ENCODE results near the gene COL5A1.

Gene COL5A1

DNA sequence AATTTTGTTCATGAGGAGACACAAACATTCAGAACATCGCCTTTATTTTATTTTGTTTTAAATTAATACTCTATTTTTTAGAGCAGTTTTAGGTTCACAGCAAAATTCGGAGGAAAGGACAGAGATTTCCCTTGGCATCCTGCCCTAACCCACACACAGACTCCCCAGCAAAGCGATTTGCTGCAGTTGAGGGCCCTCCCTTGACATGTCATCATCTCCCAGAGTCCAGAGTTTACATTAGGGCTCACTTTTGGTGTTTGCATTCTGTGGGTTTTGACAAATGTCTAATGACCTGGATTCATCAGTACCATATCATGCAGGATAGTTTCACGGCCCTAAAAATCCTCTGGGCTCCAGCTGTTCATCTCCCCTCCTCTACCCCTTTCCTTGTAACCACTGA, 33.6 kb upstream of the COL5A1 start:
- Histone ChIP-seq H2AFZ (ENCODE audit: low read depth, low read length) (no peak overlapping the region), H2BK12ac (ENCODE audit: low read length in 2 of 2) (no peak overlapping the region), H3K14ac (ENCODE audit: low read length in 2 of 2) (no peak overlapping the region), H3K27me3 (ENCODE audit: control insufficient read depth in 1 of 2, insufficient read depth in 1 of 2, low read length in 2 of 2) (no peaks in the 10 kb centered on the region), H2BK15ac (ENCODE audit: low read depth, poor library complexity, severe bottlenecking) (no peak overlapping the region), H3K4me1 (ENCODE audit: control insufficient read depth, insufficient read depth, low read depth, low read length) (peaks cover 4% of the 10 kb centered on the region), H3K4me3 (ENCODE audit: insufficient read depth in 1 of 2, low read depth in 1 of 2, low read length in 2 of 2) (no peak overlapping the region), H3K23ac (ENCODE audit: low read length in 2 of 2) (no peak overlapping the region), H4K91ac (ENCODE audit: low read length) (no peak overlapping the region), H3K9ac (ENCODE audit: low read length) (no peak overlapping the region), H2BK5ac (ENCODE audit: low read depth, low read length, poor library complexity, severe bottlenecking) (no peak overlapping the region), H3K79me1 (replicated peaks; ENCODE audit: low read length, poor library complexity, severe bottlenecking) (no peaks in the 10 kb centered on the region), H3K9me3 (ENCODE audit: control insufficient read depth, low read length) (peaks cover 19% of the 10 kb centered on the region), H3K27ac (ENCODE audit: low read length, poor library complexity, severe bottlenecking) (no peak overlapping the region), H4K8ac (ENCODE audit: low read length) (no peak overlapping the region), H3K4ac (ENCODE audit: low read depth in 1 of 2, low read length in 2 of 2) (no peak overlapping the region), H2AK5ac (ENCODE audit: low read length, severe bottlenecking) (no peak overlapping the region), H3K36me3 (ENCODE audit: control insufficient read depth in 1 of 2, insufficient read depth in 2 of 2, low read depth in 1 of 2, low read length in 2 of 2) (no peaks in the 10 kb centered on the region), H3K4me2 (ENCODE audit: low read length, poor library complexity, severe bottlenecking) (no peak overlapping the region), H2BK120ac (ENCODE audit: low read depth, low read length) (no peak overlapping the region), H3K18ac (ENCODE audit: low read depth in 1 of 2, low read length in 2 of 2) (peak overlapping the region in 1 of 2 experiments; percentile 59)
- WGBS = 26% methylated on average over 3 of the region's 4 CpGs
- peak; percentile 67 for DNase-seq

DNA sequence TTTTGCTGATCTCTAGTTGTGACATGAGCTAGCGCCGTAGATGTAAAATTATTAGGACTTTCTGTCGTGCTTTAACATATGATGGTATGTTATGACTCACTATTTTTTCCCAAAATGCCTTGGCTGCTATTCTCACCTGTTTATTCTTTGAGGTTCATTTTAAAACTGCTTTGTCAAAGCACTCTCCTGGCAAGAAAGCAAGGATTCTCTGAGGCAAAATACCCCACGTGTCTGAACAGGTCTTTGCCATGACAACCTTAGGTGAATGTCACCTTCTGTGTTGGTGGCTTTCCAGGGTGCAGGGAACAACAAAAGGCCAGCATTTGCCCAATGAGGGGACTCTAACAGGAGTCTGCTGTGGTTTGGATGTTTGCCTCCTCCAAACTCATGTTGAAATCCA, 30.6 kb upstream of the COL5A1 start:
- WGBS = 93% methylated on average over 3 of the region's 4 CpGs
- H2BK120ac ChIP-seq (ENCODE audit: low read depth, low read length) = no peak overlapping the region
- H3K4me2 ChIP-seq (ENCODE audit: low read length, poor library complexity, severe bottlenecking) = no peak overlapping the region
- no peaks in the 10 kb centered on the region for H3K4me1 ChIP-seq (ENCODE audit: control insufficient read depth, insufficient read depth, low read depth, low read length)
- no peaks in the 10 kb centered on the region for H3K79me1 ChIP-seq (replicated peaks; ENCODE audit: low read length, poor library complexity, severe bottlenecking)
- DNase-seq = no peak
- H2BK5ac ChIP-seq (ENCODE audit: low read depth, low read length, poor library complexity, severe bottlenecking) = no peak overlapping the region
- H3K9me3 ChIP-seq (ENCODE audit: control insufficient read depth, low read length) = peaks cover 39% of the 10 kb centered on the region
- no peak overlapping the region for H4K8ac ChIP-seq (ENCODE audit: low read length)
- no peak overlapping the region for H4K91ac ChIP-seq (ENCODE audit: low read length)
- H2BK15ac ChIP-seq (ENCODE audit: low read depth, poor library complexity, severe bottlenecking) = no peak overlapping the region
- peak overlapping the region in 1 of 2 experiments; percentile 54 for H2BK12ac ChIP-seq (ENCODE audit: low read length in 2 of 2)
- no peak overlapping the region for H3K23ac ChIP-seq (ENCODE audit: low read length in 2 of 2)
- no peak overlapping the region for H3K4me3 ChIP-seq (ENCODE audit: insufficient read depth in 1 of 2, low read depth in 1 of 2, low read length in 2 of 2)
- H2AFZ ChIP-seq (ENCODE audit: low read depth, low read length) = no peak overlapping the region
- H3K18ac ChIP-seq (ENCODE audit: low read depth in 1 of 2, low read length in 2 of 2) = no peak overlapping the region
- no peaks in the 10 kb centered on the region for H3K27me3 ChIP-seq (ENCODE audit: control insufficient read depth in 1 of 2, insufficient read depth in 1 of 2, low read length in 2 of 2)
- H3K9ac ChIP-seq (ENCODE audit: low read length) = no peak overlapping the region
- H2AK5ac ChIP-seq (ENCODE audit: low read length, severe bottlenecking) = no peak overlapping the region
- H3K27ac ChIP-seq (ENCODE audit: low read length, poor library complexity, severe bottlenecking) = no peak overlapping the region
- no peaks in the 10 kb centered on the region for H3K36me3 ChIP-seq (ENCODE audit: control insufficient read depth in 1 of 2, insufficient read depth in 2 of 2, low read depth in 1 of 2, low read length in 2 of 2)
- no peak overlapping the region for H3K14ac ChIP-seq (ENCODE audit: low read length in 2 of 2)
- no peak overlapping the region for H3K4ac ChIP-seq (ENCODE audit: low read depth in 1 of 2, low read length in 2 of 2)

DNA sequence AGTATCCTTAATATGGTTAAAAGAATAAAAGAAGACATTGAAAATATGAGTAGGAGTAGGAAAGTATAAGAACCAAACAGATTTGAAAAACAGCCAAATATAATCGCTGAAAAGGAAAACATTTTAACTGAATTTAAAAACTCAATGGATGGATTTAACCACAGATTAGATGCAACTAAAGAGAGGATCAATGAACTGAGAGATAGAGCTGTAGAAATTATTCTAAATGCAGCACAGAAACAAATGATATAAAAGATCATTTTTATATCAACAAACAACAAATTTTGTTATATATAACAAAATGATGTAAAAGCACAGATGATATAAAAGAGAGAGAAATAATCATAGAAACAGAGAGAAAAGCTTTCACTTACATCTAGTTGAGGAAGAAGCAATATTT, 29.3 kb upstream of the COL5A1 start:
- H3K9ac ChIP-seq (ENCODE audit: low read length) = no peak overlapping the region
- no peak overlapping the region for H3K4ac ChIP-seq (ENCODE audit: low read depth in 1 of 2, low read length in 2 of 2)
- no peak overlapping the region for H3K14ac ChIP-seq (ENCODE audit: low read length in 2 of 2)
- WGBS = no CpG with 5 or more reads among the region's 1 CpG
- H4K91ac ChIP-seq (ENCODE audit: low read length) = no peak overlapping the region
- no peak for DNase-seq
- H3K27ac ChIP-seq (ENCODE audit: low read length, poor library complexity, severe bottlenecking) = no peak overlapping the region
- no peaks in the 10 kb centered on the region for H3K27me3 ChIP-seq (ENCODE audit: control insufficient read depth in 1 of 2, insufficient read depth in 1 of 2, low read length in 2 of 2)
- no peak overlapping the region for H2AK5ac ChIP-seq (ENCODE audit: low read length, severe bottlenecking)
- no peaks in the 10 kb centered on the region for H3K4me1 ChIP-seq (ENCODE audit: control insufficient read depth, insufficient read depth, low read depth, low read length)
- no peak overlapping the region for H4K8ac ChIP-seq (ENCODE audit: low read length)
- H3K9me3 ChIP-seq (ENCODE audit: control insufficient read depth, low read length) = peaks cover 39% of the 10 kb centered on the region
- no peak overlapping the region for H2BK5ac ChIP-seq (ENCODE audit: low read depth, low read length, poor library complexity, severe bottlenecking)
- H3K4me2 ChIP-seq (ENCODE audit: low read length, poor library complexity, severe bottlenecking) = no peak overlapping the region
- no peak overlapping the region for H2AFZ ChIP-seq (ENCODE audit: low read depth, low read length)
- H3K23ac ChIP-seq (ENCODE audit: low read length in 2 of 2) = no peak overlapping the region
- no peaks in the 10 kb centered on the region for H3K36me3 ChIP-seq (ENCODE audit: control insufficient read depth in 1 of 2, insufficient read depth in 2 of 2, low read depth in 1 of 2, low read length in 2 of 2)
- H2BK120ac ChIP-seq (ENCODE audit: low read depth, low read length) = no peak overlapping the region
- H3K4me3 ChIP-seq (ENCODE audit: insufficient read depth in 1 of 2, low read depth in 1 of 2, low read length in 2 of 2) = no peak overlapping the region
- H2BK15ac ChIP-seq (ENCODE audit: low read depth, poor library complexity, severe bottlenecking) = no peak overlapping the region
- H2BK12ac ChIP-seq (ENCODE audit: low read length in 2 of 2) = no peak overlapping the region
- H3K18ac ChIP-seq (ENCODE audit: low read depth in 1 of 2, low read length in 2 of 2) = no peak overlapping the region
- H3K79me1 ChIP-seq (replicated peaks; ENCODE audit: low read length, poor library complexity, severe bottlenecking) = no peaks in the 10 kb centered on the region

DNA sequence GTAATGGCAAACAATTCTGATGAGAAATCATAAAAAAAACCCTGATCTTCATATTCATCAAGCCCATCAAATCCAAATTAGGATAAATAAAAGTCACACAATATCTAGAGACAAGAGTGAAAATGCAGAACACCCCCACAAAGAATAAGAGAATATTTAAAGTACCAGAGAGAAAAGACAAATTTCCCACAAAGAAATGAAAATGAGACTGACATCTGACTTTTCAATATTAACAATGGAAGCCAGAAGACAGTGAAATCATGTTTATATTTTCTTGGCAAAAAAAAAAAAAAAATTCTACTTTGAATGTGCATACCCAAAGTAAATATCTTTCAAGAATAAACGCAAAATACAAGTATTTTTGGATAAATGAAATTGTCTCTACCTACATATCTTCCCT, 28.9 kb upstream of the COL5A1 start:
- Histone ChIP-seq H2AK5ac (ENCODE audit: low read length, severe bottlenecking) (no peak overlapping the region), H3K9me3 (ENCODE audit: control insufficient read depth, low read length) (peaks cover 39% of the 10 kb centered on the region), H3K4ac (ENCODE audit: low read depth in 1 of 2, low read length in 2 of 2) (no peak overlapping the region), H3K18ac (ENCODE audit: low read depth in 1 of 2, low read length in 2 of 2) (no peak overlapping the region), H3K4me2 (ENCODE audit: low read length, poor library complexity, severe bottlenecking) (no peak overlapping the region), H3K79me1 (replicated peaks; ENCODE audit: low read length, poor library complexity, severe bottlenecking) (no peaks in the 10 kb centered on the region), H3K9ac (ENCODE audit: low read length) (no peak overlapping the region), H4K8ac (ENCODE audit: low read length) (no peak overlapping the region), H4K91ac (ENCODE audit: low read length) (no peak overlapping the region), H2BK15ac (ENCODE audit: low read depth, poor library complexity, severe bottlenecking) (no peak overlapping the region), H3K23ac (ENCODE audit: low read length in 2 of 2) (no peak overlapping the region), H3K4me1 (ENCODE audit: control insufficient read depth, insufficient read depth, low read depth, low read length) (no peaks in the 10 kb centered on the region), H3K4me3 (ENCODE audit: insufficient read depth in 1 of 2, low read depth in 1 of 2, low read length in 2 of 2) (no peak overlapping the region), H3K27me3 (ENCODE audit: control insufficient read depth in 1 of 2, insufficient read depth in 1 of 2, low read length in 2 of 2) (no peaks in the 10 kb centered on the region), H2BK5ac (ENCODE audit: low read depth, low read length, poor library complexity, severe bottlenecking) (no peak overlapping the region), H3K36me3 (ENCODE audit: control insufficient read depth in 1 of 2, insufficient read depth in 2 of 2, low read depth in 1 of 2, low read length in 2 of 2) (no peaks in the 10 kb centered on the region), H2AFZ (ENCODE audit: low read depth, low read length) (no peak overlapping the region), H2BK12ac (ENCODE audit: low read length in 2 of 2) (no peak overlapping the region), H2BK120ac (ENCODE audit: low read depth, low read length) (no peak overlapping the region), H3K27ac (ENCODE audit: low read length, poor library complexity, severe bottlenecking) (no peak overlapping the region), H3K14ac (ENCODE audit: low read length in 2 of 2) (no peak overlapping the region)
- DNase-seq = no peak
- no CpG with 5 or more reads among the region's 1 CpG for WGBS

Measured in mesenchymal stem cell (in vitro differentiated cells and primary cell).